SU-DHL-6 (cell line): ENCODE results near the gene NPM1.

Experiments
- H2AFZ ChIP-seq: fragments of 200-600 bp; sonication (generic); 2 replicates; pipeline ENCODE4 v1.6.1; 2014; ENCODE audit warnings: low read depth, mild to moderate bottlenecking, moderate library complexity, mixed read lengths, antibody characterized with exemption, low read length; ENCODE audit not compliant: severe bottlenecking
- H3F3A ChIP-seq: fragments of 200-600 bp; shearing (Covaris generic); 2 replicates; pipeline ENCODE4 v1.6.0; 2016; ENCODE audit warnings: antibody characterized with exemption, mild to moderate bottlenecking; ENCODE audit not compliant: insufficient read depth
- H3K27ac ChIP-seq: fragments of 200-600 bp; sonication (generic); 2 replicates; pipeline ENCODE4 v1.5.1; 2016; ENCODE audit warnings: low read depth, mild to moderate bottlenecking, low read length, moderate library complexity, mixed read lengths
- H3K27me3 ChIP-seq: fragments of 200-600 bp; sonication (generic), shearing (Covaris generic); 2 replicates; pipeline ENCODE4 v1.6.0; 2014; ENCODE audit warnings: mild to moderate bottlenecking, low read length
- H3K36me3 ChIP-seq: fragments of 200-600 bp; sonication (generic); 2 replicates; pipeline ENCODE4 v1.6.1; 2014; ENCODE audit warnings: mild to moderate bottlenecking, low read length, mixed read lengths
- H3K4me2 ChIP-seq: fragments of 300-600, 200-600 bp; shearing (Covaris generic), sonication (generic); 2 replicates; pipeline ENCODE4 v1.6.0; 2014; ENCODE audit warnings: low read length, low read depth, mild to moderate bottlenecking; ENCODE audit not compliant: poor library complexity, severe bottlenecking
- H3K4me3 ChIP-seq: fragments of 200-600 bp; sonication (generic); 2 replicates; pipeline ENCODE4 v1.5.1; 2014; ENCODE audit warnings: antibody characterized with exemption, low read length, mild to moderate bottlenecking, mixed read lengths; ENCODE audit not compliant: insufficient read depth, poor library complexity, severe bottlenecking
- H3K79me2 ChIP-seq: fragments of 200-600 bp; sonication (generic); 2 replicates; pipeline ENCODE4 v1.6.1; 2014; ENCODE audit warnings: mild to moderate bottlenecking, low read length, moderate library complexity; ENCODE audit not compliant: insufficient read depth
- H3K9ac ChIP-seq: fragments of 200-600 bp; sonication (generic); 2 replicates; pipeline ENCODE4 v1.7.0; 2014; ENCODE audit warnings: mild to moderate bottlenecking, low read length
- H3K9me2 ChIP-seq: fragments of 200-600 bp; sonication (generic); replicated peaks from 2 replicates; pipeline ENCODE4 v1.6.1; 2014; ENCODE audit warnings: low read length; ENCODE audit not compliant: insufficient read depth
- H3K9me3 ChIP-seq: fragments of 200-600 bp; sonication (generic); 2 replicates; pipeline ENCODE4 v1.6.1; 2014; ENCODE audit warnings: low read length, mixed read lengths; ENCODE audit not compliant: insufficient read depth
- H4K20me1 ChIP-seq: fragments of 200-600 bp; sonication (generic); 2 replicates; pipeline ENCODE4 v1.6.1; 2014; ENCODE audit warnings: low read depth, mild to moderate bottlenecking, antibody characterized with exemption, low read length, moderate library complexity, mixed read lengths
- CTCF ChIP-seq: fragments of 200-600 bp; sonication (generic); IDR thresholded peaks from one replicate; pipeline ENCODE4 v1.5.1; 2017; ENCODE audit warnings: antibody characterized with exemption, mild to moderate bottlenecking, low read length, moderate library complexity; ENCODE audit not compliant: insufficient read depth, poor library complexity, severe bottlenecking
- EZH2phosphoT487 ChIP-seq: fragments of 200-600 bp; sonication (generic), shearing (Covaris generic); conservative IDR thresholded peaks from 2 replicates; pipeline ENCODE4 v1.6.1; 2018; ENCODE audit warnings: mild to moderate bottlenecking, antibody characterized with exemption, low read length, moderate library complexity, mixed read lengths

Gene NPM1

DNA sequence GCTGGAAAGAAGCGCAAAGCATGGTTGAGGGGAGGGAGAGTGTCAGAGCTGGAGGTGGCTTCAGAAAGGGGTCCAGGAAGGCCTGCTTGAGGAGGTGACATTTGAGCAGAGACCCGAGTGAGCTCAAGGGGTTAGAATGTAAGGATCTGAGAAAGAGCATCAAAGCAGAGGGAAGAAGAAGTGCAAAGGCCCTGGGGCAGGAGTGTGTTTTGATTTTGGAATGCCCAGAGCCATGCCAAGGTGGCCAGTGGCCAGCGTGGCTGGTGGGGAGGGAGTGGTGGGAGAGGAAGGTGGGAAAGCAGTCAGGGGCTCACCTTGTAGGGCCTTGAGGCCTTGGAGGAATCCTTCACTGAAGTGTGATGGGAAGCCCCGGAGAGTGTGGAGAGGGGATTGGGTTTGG lies 47.2 kb downstream of the NPM1 start:
- Histone ChIP-seq H3K27ac (no peak overlapping the region), H3K36me3 (no peaks in the 10 kb centered on the region), H4K20me1 (no peaks in the 10 kb centered on the region), H3K4me3 (no peak overlapping the region), H3F3A (no peaks in the 10 kb centered on the region), H3K27me3 (no peaks in the 10 kb centered on the region), H3K79me2 (no peaks in the 10 kb centered on the region), H2AFZ (no peak overlapping the region), H3K9me3 (no peaks in the 10 kb centered on the region), H3K4me2 (no peak overlapping the region), H3K9ac (no peak overlapping the region), H3K9me2 (no peaks in the 10 kb centered on the region)
- TF ChIP-seq CTCF (no peak), EZH2phosphoT487 (no peak)

DNA sequence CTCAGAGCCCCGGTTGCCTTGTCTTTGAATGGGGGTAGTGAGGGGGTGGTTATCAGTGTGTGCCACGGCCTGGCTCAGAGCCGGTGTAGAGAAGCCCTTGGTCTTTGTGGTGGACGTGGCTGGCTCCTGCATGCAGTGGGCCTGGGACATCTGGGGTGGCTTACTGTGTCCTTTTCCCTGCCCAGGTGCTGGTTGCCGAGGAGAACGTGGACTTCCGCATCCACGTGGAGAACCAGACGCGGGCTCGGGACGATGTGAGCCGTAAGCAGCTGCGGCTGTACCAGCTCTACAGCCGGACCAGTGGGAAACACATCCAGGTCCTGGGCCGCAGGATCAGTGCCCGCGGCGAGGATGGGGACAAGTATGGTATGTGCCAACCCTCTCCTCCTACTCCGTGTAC lies 48.3 kb downstream of the NPM1 start:
- H3K4me2 ChIP-seq: no peak overlapping the region
- TF ChIP-seq CTCF (no peak), EZH2phosphoT487 (no peak)
- no peaks in the 10 kb centered on the region for H3K9me3 ChIP-seq
- no peak overlapping the region for H3K4me3 ChIP-seq
- no peak overlapping the region for H2AFZ ChIP-seq
- H4K20me1 ChIP-seq: no peaks in the 10 kb centered on the region
- H3K9ac ChIP-seq: no peak overlapping the region
- H3K9me2 ChIP-seq: no peaks in the 10 kb centered on the region
- no peaks in the 10 kb centered on the region for H3F3A ChIP-seq
- no peaks in the 10 kb centered on the region for H3K27me3 ChIP-seq
- H3K36me3 ChIP-seq: no peaks in the 10 kb centered on the region
- no peak overlapping the region for H3K27ac ChIP-seq
- no peaks in the 10 kb centered on the region for H3K79me2 ChIP-seq

- H3K27me3 ChIP-seq: no peaks in the 10 kb centered on the region
- H3K4me3 ChIP-seq: no peak overlapping the region
- H3K9ac ChIP-seq: no peak overlapping the region
- H3K27ac ChIP-seq: no peak overlapping the region
- no peaks in the 10 kb centered on the region for H3K79me2 ChIP-seq
- no peaks in the 10 kb centered on the region for H3K9me3 ChIP-seq
- no peak overlapping the region for H2AFZ ChIP-seq
- TF ChIP-seq EZH2phosphoT487 (no peak), CTCF (no peak)
- no peaks in the 10 kb centered on the region for H3F3A ChIP-seq
- H3K9me2 ChIP-seq: no peaks in the 10 kb centered on the region
- H3K4me2 ChIP-seq: no peak overlapping the region
- no peaks in the 10 kb centered on the region for H3K36me3 ChIP-seq
- H4K20me1 ChIP-seq: no peaks in the 10 kb centered on the region
Observed at GRCh38 chr5:171436804-171437285, 49.2 kb downstream of the NPM1 start.

- H4K20me1 ChIP-seq: no peaks in the 10 kb centered on the region
- H2AFZ ChIP-seq: no peak overlapping the region
- no peaks in the 10 kb centered on the region for H3K79me2 ChIP-seq
Observed at GRCh38 chr5:171437286-171437821, 49.7 kb downstream of the NPM1 start.

More at GRCh38 chr5:171437286-171437821, 49.7 kb downstream of the NPM1 start:
- Histone ChIP-seq H3K4me2 (no peak overlapping the region), H3F3A (no peaks in the 10 kb centered on the region), H3K27me3 (no peaks in the 10 kb centered on the region), H3K9me2 (no peaks in the 10 kb centered on the region), H3K9ac (no peak overlapping the region), H3K27ac (no peak overlapping the region), H3K9me3 (no peaks in the 10 kb centered on the region), H3K36me3 (no peaks in the 10 kb centered on the region), H3K4me3 (no peak overlapping the region)
- TF ChIP-seq CTCF: no peak
- no peak for TF ChIP-seq EZH2phosphoT487
